Astrocyte (in vitro differentiated cells and primary cell): ENCODE measurements around the gene SORD. TPM values are rescaled to one million over a fixed set of nuclear protein-coding genes. Genes with fewer than 3 reads are reported as not detected.

Source experiments
- DNase-seq: peaks from one replicate; pipeline ENCODE4 v3.0.0-alpha.2; 2010; ENCODE audit warnings: low read depth
- FAIRE-seq: peaks from 2 replicates; lab custom pipeline; 2011; peaks lifted over from hg19 to GRCh38; lab: Jason Lieb, UNC
- H2AFZ ChIP-seq: 2 replicates; pipeline ENCODE4 v1.6.0; 2012; ENCODE audit warnings: low read depth, low read length, inconsistent platforms
- H3K27ac ChIP-seq: 2 replicates; pipeline ENCODE4 v1.5.1; 2011; ENCODE audit warnings: low read depth, low read length, inconsistent platforms
- H3K27me3 ChIP-seq: 2 replicates; pipeline ENCODE4 v1.6.0; 2011; ENCODE audit warnings: low read length, inconsistent platforms; ENCODE audit not compliant: insufficient read depth
- H3K36me3 ChIP-seq: 2 replicates; pipeline ENCODE4 v1.5.1; 2011; ENCODE audit warnings: low read length, inconsistent platforms; ENCODE audit not compliant: insufficient read depth
- H3K4me1 ChIP-seq: 2 replicates; pipeline ENCODE4 v1.5.1; 2011; ENCODE audit warnings: low read length, inconsistent platforms; ENCODE audit not compliant: insufficient read depth
- H3K4me2 ChIP-seq: 2 replicates; pipeline ENCODE4 v1.6.0; 2012; ENCODE audit warnings: low read length, inconsistent platforms
- H3K4me3 ChIP-seq: 2 replicates; pipeline ENCODE4 v1.5.1; 2011; ENCODE audit warnings: low read depth, mild to moderate bottlenecking, low read length, inconsistent platforms; ENCODE audit not compliant: insufficient read depth
- H3K79me2 ChIP-seq: 2 replicates; pipeline ENCODE4 v1.6.0; 2012; ENCODE audit warnings: mild to moderate bottlenecking, low read length, inconsistent platforms; ENCODE audit not compliant: insufficient read depth
- H3K9ac ChIP-seq: 2 replicates; pipeline ENCODE4 v1.6.0; 2012; ENCODE audit warnings: mild to moderate bottlenecking, low read length, inconsistent platforms
- H3K9me3 ChIP-seq: 2 replicates; pipeline ENCODE4 v1.5.1; 2012; ENCODE audit warnings: low read depth, mild to moderate bottlenecking, low read length, inconsistent platforms; ENCODE audit not compliant: insufficient read depth
- H4K20me1 ChIP-seq: 2 replicates; pipeline ENCODE4 v1.6.0; 2012; ENCODE audit warnings: low read length, inconsistent platforms; ENCODE audit not compliant: insufficient read depth
- H3K27ac Mint-ChIP-seq: one replicate; pipeline ENCODE4 v1.8.0; 2021; ENCODE audit warnings: mild to moderate bottlenecking, mixed read lengths; ENCODE audit not compliant: unreplicated experiment
- H3K27me3 Mint-ChIP-seq: one replicate; pipeline ENCODE4 v1.8.0; 2021; ENCODE audit warnings: low read depth, mixed read lengths; ENCODE audit not compliant: unreplicated experiment
- H3K36me3 Mint-ChIP-seq: one replicate; pipeline ENCODE4 v1.8.0; 2021; ENCODE audit warnings: low read depth, mixed read lengths; ENCODE audit not compliant: unreplicated experiment
- H3K4me1 Mint-ChIP-seq: one replicate; pipeline ENCODE4 v1.8.0; 2021; ENCODE audit warnings: low read depth, mixed read lengths; ENCODE audit not compliant: unreplicated experiment
- H3K4me3 Mint-ChIP-seq: one replicate; pipeline ENCODE4 v1.8.0; 2021; ENCODE audit warnings: mild to moderate bottlenecking, moderate library complexity, mixed read lengths; ENCODE audit not compliant: unreplicated experiment
- H3K9me3 Mint-ChIP-seq: one replicate; pipeline ENCODE4 v1.8.0; 2021; ENCODE audit warnings: mild to moderate bottlenecking, mixed read lengths; ENCODE audit not compliant: unreplicated experiment
- CTCF ChIP-seq: IDR thresholded peaks from 2 replicates; pipeline ENCODE4 v1.5.1; 2011; ENCODE audit warnings: low read depth, mild to moderate bottlenecking, inconsistent platforms, low read length, moderate library complexity; ENCODE audit not compliant: insufficient read depth
- EZH2 ChIP-seq: IDR thresholded peaks from 2 replicates; pipeline ENCODE4 v1.6.1; 2012; ENCODE audit warnings: mild to moderate bottlenecking, low read length, inconsistent platforms; ENCODE audit not compliant: insufficient read depth
- total RNA-seq: library from RNA; stranded (reverse); gene quantifications from 2 replicates; pipeline ENCODE4 v1.2.1, GENCODE V29; 2021

SORD gene
- total RNA-seq, 1 donor from 2014 or later: 26.2 TPM

GRCh38 chr15:45126535-45127158, 103.7 kb downstream of the SORD start:
- peaks cover 12% of the 10 kb centered on the region for H3K4me1 Mint-ChIP-seq
- H3K27ac ChIP-seq: no peak overlapping the region
- no peak overlapping the region for H3K4me3 ChIP-seq
- no peaks in the 10 kb centered on the region for H4K20me1 ChIP-seq
- H3K36me3 Mint-ChIP-seq: no peaks in the 10 kb centered on the region
- no peaks in the 10 kb centered on the region for H3K79me2 ChIP-seq
- peaks cover 57% of the 10 kb centered on the region for H3K27me3 Mint-ChIP-seq
- peaks cover 53% of the 10 kb centered on the region for H3K27me3 ChIP-seq
- TF ChIP-seq CTCF (peak; percentile 66), EZH2 (no peak)
- H3K4me2 ChIP-seq: no peak overlapping the region
- no peak for FAIRE-seq
- no peaks in the 10 kb centered on the region for H3K36me3 ChIP-seq
- no peak overlapping the region for H3K9ac ChIP-seq
- DNase-seq: no peak
- no peak overlapping the region for H3K4me3 Mint-ChIP-seq
- peaks cover 9% of the 10 kb centered on the region for H3K4me1 ChIP-seq
- H2AFZ ChIP-seq: no peak overlapping the region
- no peak overlapping the region for H3K27ac Mint-ChIP-seq
- H3K9me3 Mint-ChIP-seq: no peaks in the 10 kb centered on the region
- no peaks in the 10 kb centered on the region for H3K9me3 ChIP-seq

Other genes with a start within 250 kb of the SORD start
- not detected in 2 replicates for gene TERB2, start 66.5 kb upstream of the SORD start, total RNA-seq
- 0.14 and 0.70 TPM in 2 replicates for gene DUOX2, start 91.0 kb downstream of the SORD start, total RNA-seq
- gene DUOXA2, start 91.1 kb downstream of the SORD start, total RNA-seq: not detected in 2 replicates
- 0.36 and 0.66 TPM in 2 replicates for gene DUOXA1, start 106.7 kb downstream of the SORD start, total RNA-seq
- 0.07 and 0.26 TPM in 2 replicates for gene DUOX1, start 106.8 kb downstream of the SORD start, total RNA-seq
- 4.3 and 4.6 TPM in 2 replicates for gene SHF, start 164.8 kb downstream of the SORD start, total RNA-seq
- gene SLC28A2, start 229.0 kb downstream of the SORD start, total RNA-seq: not detected in 2 replicates